ENCODE results near the gene IGFBP4.

The IGFBP4 gene

GRCh38 chr17:40456396-40456951, 13.2 kb downstream of the IGFBP4 start:
- DNase-seq (ENCODE audit: low read depth), result no peak

GRCh38 chr17:40457369-40457768, 14.1 kb downstream of the IGFBP4 start:
- no peak for DNase-seq (ENCODE audit: low read depth)

- no peak for DNase-seq (ENCODE audit: low read depth)
Observed at GRCh38 chr17:40457964-40458791, 14.9 kb downstream of the IGFBP4 start.

GRCh38 chr17:40458851-40459482, 15.7 kb downstream of the IGFBP4 start:
- no peak for DNase-seq (ENCODE audit: low read depth)

GRCh38 chr17:40459636-40460603, 16.7 kb downstream of the IGFBP4 start:
- no peak for DNase-seq (ENCODE audit: low read depth)

GRCh38 chr17:40460604-40460967, 17.3 kb downstream of the IGFBP4 start:
- DNase-seq (ENCODE audit: low read depth), result no peak

GRCh38 chr17:40460968-40461731, 17.9 kb downstream of the IGFBP4 start:
- DNase-seq (ENCODE audit: low read depth), result no peak

- no peak for DNase-seq (ENCODE audit: low read depth)
Observed at GRCh38 chr17:40461732-40462342, 18.6 kb downstream of the IGFBP4 start.

- no peak for DNase-seq (ENCODE audit: low read depth)
Observed at GRCh38 chr17:40462343-40463121, 19.3 kb downstream of the IGFBP4 start.

GRCh38 chr17:40463122-40463550, 19.9 kb downstream of the IGFBP4 start:
- no peak for DNase-seq (ENCODE audit: low read depth)

GRCh38 chr17:40464392-40464855, 21.2 kb downstream of the IGFBP4 start:
- DNase-seq (ENCODE audit: low read depth), result no peak

- DNase-seq (ENCODE audit: low read depth), result no peak
Observed at GRCh38 chr17:40466298-40466971, 23.2 kb downstream of the IGFBP4 start.

- no peak for DNase-seq (ENCODE audit: low read depth)
Observed at GRCh38 chr17:40467281-40467867, 24.1 kb downstream of the IGFBP4 start.

GRCh38 chr17:40468560-40468959, 25.3 kb downstream of the IGFBP4 start:
- DNase-seq (ENCODE audit: low read depth), result no peak

- no peak for DNase-seq (ENCODE audit: low read depth)
Observed at GRCh38 chr17:40469805-40470675, 26.8 kb downstream of the IGFBP4 start.

GRCh38 chr17:40470932-40471828, 27.9 kb downstream of the IGFBP4 start:
- DNase-seq (ENCODE audit: low read depth), result no peak

Data from stimulated activated CD8-positive, alpha-beta memory T cell treated with anti-CD3 and anti-CD28 coated beads, Interleukin-12 subunit alpha, Interleukin-12 subunit beta, amount 100 ng/mL, for 1 hour (primary cell).